ENCODE measurements around the gene ERLIN1.
A peak's percentile ranks its signal among the peaks of the same experiment; 100 is the strongest.

The ERLIN1 gene

DNA sequence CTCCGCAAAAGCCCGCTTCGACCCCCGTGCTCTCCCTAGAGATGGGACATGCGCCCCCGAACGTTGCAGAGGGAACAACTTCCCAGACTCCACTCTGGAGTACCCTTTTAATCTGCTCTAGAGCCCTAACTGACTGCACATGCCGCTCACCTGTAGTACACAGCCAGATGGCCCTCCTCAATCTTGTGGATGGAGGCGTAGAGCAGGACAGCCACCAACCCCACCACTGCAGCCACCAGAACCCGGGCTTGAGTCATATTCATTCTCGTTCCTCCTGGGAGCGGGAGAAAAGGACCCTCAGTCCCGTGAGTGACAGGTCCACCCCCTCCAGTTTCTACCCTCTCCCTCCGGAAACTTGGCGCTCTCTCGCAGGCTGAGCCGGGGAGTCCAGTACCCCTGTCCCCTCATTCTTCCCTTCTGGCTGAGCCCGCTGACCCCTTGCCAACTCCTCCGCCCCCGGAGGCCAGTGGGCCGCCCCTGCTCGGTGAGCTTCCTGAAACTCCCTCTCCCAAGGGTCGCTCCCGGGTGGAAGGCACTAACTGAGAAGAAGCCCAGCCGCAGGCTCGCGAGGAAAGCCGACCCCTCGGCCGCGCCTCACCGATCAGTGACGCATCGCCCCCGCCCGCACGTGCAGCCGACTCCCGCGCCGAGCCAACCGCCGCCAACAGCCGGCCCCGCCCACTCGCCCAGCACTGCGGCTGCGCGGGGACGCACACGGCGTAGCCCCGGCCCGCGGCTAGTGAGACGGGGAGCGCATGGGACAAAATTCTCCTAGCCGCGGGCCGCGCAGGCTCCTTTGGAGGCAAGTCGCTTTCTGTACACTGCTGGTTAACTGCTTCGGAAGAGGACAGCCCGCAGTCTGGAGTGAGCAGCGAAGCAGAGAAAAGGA is at the start of gene ERLIN1:
Gene ERLIN1 (minus strand): TSS at position 666 of the 889 bp plus-strand sequence. CDS start 403 bp downstream, at position 263.
- TF ChIP-seq MAX (IDR thresholded peaks at IDR 0.05) (peak; percentile 99), FOXM1 (IDR thresholded peaks at IDR 0.05; ENCODE audit: borderline replicate concordance, low read depth) (no peak), TCF12 (IDR thresholded peaks at IDR 0.05; ENCODE audit: low read depth) (peak; percentile 73; the same call in 1 of the 2 replicates), RAD21 (IDR thresholded peaks at IDR 0.05; ENCODE audit: low read depth) (no peak; the same call in 1 of the 2 replicates), USF1 (IDR thresholded peaks at IDR 0.05) (peak; percentile 75), EP300 (IDR thresholded peaks at IDR 0.05; ENCODE audit: borderline replicate concordance) (no peak), YY1 (IDR thresholded peaks at IDR 0.05; ENCODE audit: low read depth) (peak; percentile 25), ZBTB7A (IDR thresholded peaks at IDR 0.05; ENCODE audit: low read depth) (peak; percentile 97), CREB1 (IDR thresholded peaks at IDR 0.05; ENCODE audit: low read depth) (no peak), TAF1 (IDR thresholded peaks at IDR 0.05; ENCODE audit: low read depth) (peak; percentile 91), NFIC (IDR thresholded peaks at IDR 0.05) (peak; percentile 76), EGR1 (IDR thresholded peaks at IDR 0.05) (peak; percentile 93), TEAD4 (IDR thresholded peaks at IDR 0.05) (0 out of 2 replicates have a peak, but pooled peaks have one; percentile 28)

GRCh38 chr10:100232101-100232500 is 46.3 kb upstream of the ERLIN1 start:
- TF ChIP-seq TCF12 (IDR thresholded peaks at IDR 0.05; ENCODE audit: low read depth) (no peak), FOXM1 (IDR thresholded peaks at IDR 0.05; ENCODE audit: borderline replicate concordance, low read depth) (no peak), RAD21 (IDR thresholded peaks at IDR 0.05; ENCODE audit: low read depth) (no peak), EGR1 (IDR thresholded peaks at IDR 0.05) (no peak), MAX (IDR thresholded peaks at IDR 0.05) (no peak), TAF1 (IDR thresholded peaks at IDR 0.05; ENCODE audit: low read depth) (no peak), CEBPB (IDR thresholded peaks at IDR 0.05) (no peak), EP300 (IDR thresholded peaks at IDR 0.05; ENCODE audit: borderline replicate concordance) (no peak), NFIC (IDR thresholded peaks at IDR 0.05) (no peak), CREB1 (IDR thresholded peaks at IDR 0.05; ENCODE audit: low read depth) (no peak), YY1 (IDR thresholded peaks at IDR 0.05; ENCODE audit: low read depth) (no peak), TEAD4 (IDR thresholded peaks at IDR 0.05) (no peak), ZBTB7A (IDR thresholded peaks at IDR 0.05; ENCODE audit: low read depth) (no peak), USF1 (IDR thresholded peaks at IDR 0.05) (no peak)
- TF ChIP-seq, protein P1, sequence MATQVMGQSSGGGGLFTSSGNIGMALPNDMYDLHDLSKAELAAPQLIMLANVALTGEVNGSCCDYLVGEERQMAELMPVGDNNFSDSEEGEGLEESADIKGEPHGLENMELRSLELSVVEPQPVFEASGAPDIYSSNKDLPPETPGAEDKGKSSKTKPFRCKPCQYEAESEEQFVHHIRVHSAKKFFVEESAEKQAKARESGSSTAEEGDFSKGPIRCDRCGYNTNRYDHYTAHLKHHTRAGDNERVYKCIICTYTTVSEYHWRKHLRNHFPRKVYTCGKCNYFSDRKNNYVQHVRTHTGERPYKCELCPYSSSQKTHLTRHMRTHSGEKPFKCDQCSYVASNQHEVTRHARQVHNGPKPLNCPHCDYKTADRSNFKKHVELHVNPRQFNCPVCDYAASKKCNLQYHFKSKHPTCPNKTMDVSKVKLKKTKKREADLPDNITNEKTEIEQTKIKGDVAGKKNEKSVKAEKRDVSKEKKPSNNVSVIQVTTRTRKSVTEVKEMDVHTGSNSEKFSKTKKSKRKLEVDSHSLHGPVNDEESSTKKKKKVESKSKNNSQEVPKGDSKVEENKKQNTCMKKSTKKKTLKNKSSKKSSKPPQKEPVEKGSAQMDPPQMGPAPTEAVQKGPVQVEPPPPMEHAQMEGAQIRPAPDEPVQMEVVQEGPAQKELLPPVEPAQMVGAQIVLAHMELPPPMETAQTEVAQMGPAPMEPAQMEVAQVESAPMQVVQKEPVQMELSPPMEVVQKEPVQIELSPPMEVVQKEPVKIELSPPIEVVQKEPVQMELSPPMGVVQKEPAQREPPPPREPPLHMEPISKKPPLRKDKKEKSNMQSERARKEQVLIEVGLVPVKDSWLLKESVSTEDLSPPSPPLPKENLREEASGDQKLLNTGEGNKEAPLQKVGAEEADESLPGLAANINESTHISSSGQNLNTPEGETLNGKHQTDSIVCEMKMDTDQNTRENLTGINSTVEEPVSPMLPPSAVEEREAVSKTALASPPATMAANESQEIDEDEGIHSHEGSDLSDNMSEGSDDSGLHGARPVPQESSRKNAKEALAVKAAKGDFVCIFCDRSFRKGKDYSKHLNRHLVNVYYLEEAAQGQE (IDR thresholded peaks at IDR 0.05; ENCODE audit: low read depth) = no peak

GRCh38 chr10:100229819-100230422 is 44.1 kb upstream of the ERLIN1 start:
- TF ChIP-seq TCF12 (IDR thresholded peaks at IDR 0.05; ENCODE audit: low read depth) (no peak), FOXM1 (IDR thresholded peaks at IDR 0.05; ENCODE audit: borderline replicate concordance, low read depth) (no peak; the same call in 1 of the 2 replicates), YY1 (IDR thresholded peaks at IDR 0.05; ENCODE audit: low read depth) (no peak), TAF1 (IDR thresholded peaks at IDR 0.05; ENCODE audit: low read depth) (no peak), USF1 (IDR thresholded peaks at IDR 0.05) (no peak), EP300 (IDR thresholded peaks at IDR 0.05; ENCODE audit: borderline replicate concordance) (no peak), TEAD4 (IDR thresholded peaks at IDR 0.05) (no peak), CEBPB (IDR thresholded peaks at IDR 0.05) (no peak), ZBTB7A (IDR thresholded peaks at IDR 0.05; ENCODE audit: low read depth) (no peak), MAX (IDR thresholded peaks at IDR 0.05) (no peak), EGR1 (IDR thresholded peaks at IDR 0.05) (no peak), CREB1 (IDR thresholded peaks at IDR 0.05; ENCODE audit: low read depth) (no peak), RAD21 (IDR thresholded peaks at IDR 0.05; ENCODE audit: low read depth) (no peak), NFIC (IDR thresholded peaks at IDR 0.05) (no peak)
- TF ChIP-seq, protein P1 (IDR thresholded peaks at IDR 0.05; ENCODE audit: low read depth) = no peak

DNA sequence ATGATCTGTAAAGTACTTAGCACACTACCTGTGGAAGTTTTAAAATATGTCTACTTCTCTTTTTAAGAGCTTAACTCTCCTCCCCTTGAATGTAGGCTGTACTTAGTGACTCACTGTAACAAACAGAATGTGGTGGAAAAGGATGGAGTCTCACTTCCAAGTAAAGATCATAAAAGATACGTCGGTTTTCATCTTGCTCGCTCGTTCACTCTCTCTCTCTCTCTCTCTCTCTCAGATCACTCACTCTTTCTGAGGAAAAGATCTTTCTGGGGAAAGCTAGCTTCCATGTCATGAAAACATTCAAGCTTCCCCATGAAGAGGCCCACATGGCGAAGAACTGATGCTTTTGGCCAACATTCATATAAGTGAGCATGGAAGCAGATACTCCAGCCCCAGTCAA is 38.0 kb upstream of the ERLIN1 start:
- TF ChIP-seq FOXM1 (IDR thresholded peaks at IDR 0.05; ENCODE audit: borderline replicate concordance, low read depth) (no peak), TEAD4 (IDR thresholded peaks at IDR 0.05) (no peak), MAX (IDR thresholded peaks at IDR 0.05) (no peak), TCF12 (IDR thresholded peaks at IDR 0.05; ENCODE audit: low read depth) (no peak), TAF1 (IDR thresholded peaks at IDR 0.05; ENCODE audit: low read depth) (no peak), EGR1 (IDR thresholded peaks at IDR 0.05) (no peak), USF1 (IDR thresholded peaks at IDR 0.05) (no peak)
- TF ChIP-seq, protein P1 (IDR thresholded peaks at IDR 0.05; ENCODE audit: low read depth) = no peak
